B cell (primary cell): ENCODE data around the gene LRRN2. TPM values are rescaled to one million over a fixed set of nuclear protein-coding genes. Genes with fewer than 3 reads are reported as not detected.
"Not testable (repeated sequence)": the region's sequence is repeated elsewhere in the genome, so short reads cannot be mapped to it uniquely, and the experiment has no call there.

Source experiments
- ATAC-seq: fragments of 200-7000 bp; cut with Tn5 transposase; one replicate; pipeline ENCODE4 v1.10.0; 2021; ENCODE audit warnings: low read depth, mild to moderate bottlenecking, moderate number of reproducible peaks, moderate library complexity
- CTCF ChIA-PET: fragments of 350-600 bp; sonication (Branson Sonifier 250); formaldehyde crosslinking; loops from one replicate; lab custom pipeline; 2021; ENCODE audit warnings: antibody characterized with exemption, inconsistent platforms; lab: Charles Lee
- POLR2A ChIA-PET: fragments of 350-600 bp; sonication (Branson Sonifier 250); formaldehyde crosslinking; loops from one replicate; lab custom pipeline; 2021; ENCODE audit warnings: antibody characterized with exemption; lab: Charles Lee
- DNase-seq: peaks from one replicate; pipeline ENCODE4 v3.0.0; 2013
- H2AFZ ChIP-seq: 2 replicates; pipeline ENCODE4 v1.6.1; 2012; ENCODE audit warnings: mild to moderate bottlenecking, low read depth, low read length; ENCODE audit not compliant: insufficient read depth, poor library complexity, severe bottlenecking
- H3K27ac ChIP-seq, 2 donors: 1 replicate in 1 of 2; 2 replicates in 1 of 2; pipeline ENCODE4 v1.5.1; 2012 to 2013; ENCODE audit warnings: low read length in 2 of 2, mild to moderate bottlenecking in 2 of 2, moderate library complexity in 1 of 2
- H3K27me3 ChIP-seq, 4 experiments: fragments of 200-600 bp in 1 of 4; sonication (generic) in 1 of 4; replicated peaks in 1 of 4; 1 replicate in 2 of 4; 2 replicates in 2 of 4; pipeline versions ENCODE4 v1.6.1 to v1.7.0; 2013 to 2016; ENCODE audit warnings: low read length in 3 of 4, mild to moderate bottlenecking in 2 of 4, mixed read lengths in 1 of 4, moderate library complexity in 1 of 4; ENCODE audit not compliant: insufficient read depth in 4 of 4, control insufficient read depth in 3 of 4; ENCODE audit errors: control extremely low read depth in 1 of 4
- H3K36me3 ChIP-seq, 2 experiments: replicated peaks in 1 of 2; 1 replicate in 1 of 2; 2 replicates in 1 of 2; pipeline versions ENCODE4 v1.6.1 to v1.7.1; 2013; ENCODE audit warnings: low read length in 1 of 2; ENCODE audit not compliant: insufficient read depth in 2 of 2, control insufficient read depth in 1 of 2; ENCODE audit errors: control extremely low read depth in 1 of 2, extremely low read depth in 1 of 2
- H3K4me1 ChIP-seq, 2 donors: fragments of 200-600 bp in 1 of 2; sonication (generic) in 1 of 2; 1 replicate in 1 of 2; 2 replicates in 1 of 2; pipeline versions ENCODE4 v1.5.1 to v1.6.1; 2013 to 2017; ENCODE audit warnings: low read length in 2 of 2; ENCODE audit not compliant: control insufficient read depth in 2 of 2, insufficient read depth in 2 of 2
- H3K4me2 ChIP-seq: replicated peaks from 2 replicates; pipeline ENCODE3; 2012; ENCODE audit warnings: mild to moderate bottlenecking, low read depth, low read length; ENCODE audit not compliant: poor library complexity, severe bottlenecking
- H3K4me3 ChIP-seq, 5 experiments: fragments of 200-600 bp in 1 of 5; sonication (generic) in 1 of 5; 1 replicate in 3 of 5; 2 replicates in 2 of 5; pipeline versions ENCODE4 v1.5.1 to v1.7.0; 2011 to 2016; ENCODE audit warnings: low read length in 4 of 5, mild to moderate bottlenecking in 4 of 5, low read depth in 2 of 5, control low read depth in 1 of 5, moderate library complexity in 1 of 5; ENCODE audit not compliant: insufficient read depth in 1 of 5; ENCODE audit errors: control extremely low read depth in 1 of 5, extremely low read depth in 1 of 5
- H3K79me2 ChIP-seq: fragments of 200-600 bp; sonication (generic); one replicate; pipeline ENCODE4 v1.6.0; 2016; ENCODE audit warnings: low read length; ENCODE audit not compliant: control insufficient read depth, insufficient read depth
- H3K9ac ChIP-seq: fragments of 200-600 bp; sonication (generic); 2 replicates; pipeline ENCODE4 v1.6.1; 2017; ENCODE audit warnings: mild to moderate bottlenecking, low read length, moderate library complexity
- H3K9me3 ChIP-seq, 3 donors: one replicate each; pipeline versions ENCODE4 v1.6.1 to v1.7.1; 2013; ENCODE audit warnings: low read length in 2 of 3; ENCODE audit not compliant: control insufficient read depth in 2 of 3, insufficient read depth in 1 of 3; ENCODE audit errors: control extremely low read depth in 1 of 3
- H4K20me1 ChIP-seq: 2 replicates; pipeline ENCODE4 v1.6.0; 2012; ENCODE audit warnings: mild to moderate bottlenecking, low read length; ENCODE audit not compliant: insufficient read depth, control insufficient read depth, poor library complexity, severe bottlenecking
- H3K27ac Mint-ChIP-seq: one replicate; pipeline ENCODE4 v1.8.0; 2021; ENCODE audit warnings: mixed read lengths
- H3K27me3 Mint-ChIP-seq: one replicate; pipeline ENCODE4 v1.8.0; 2021; ENCODE audit warnings: mixed read lengths
- H3K4me1 Mint-ChIP-seq: one replicate; pipeline ENCODE4 v1.8.0; 2021; ENCODE audit warnings: mixed read lengths
- H3K4me3 Mint-ChIP-seq: one replicate; pipeline ENCODE4 v1.8.0; 2021; ENCODE audit warnings: mixed read lengths
- H3K9me3 Mint-ChIP-seq: one replicate; pipeline ENCODE4 v1.8.0; 2022; ENCODE audit warnings: mixed read lengths; ENCODE audit not compliant: insufficient read depth
- CTCF ChIP-seq: fragments of 200-600 bp; IDR thresholded peaks from one replicate; pipeline ENCODE4 v1.8.0; 2022; ENCODE audit warnings: antibody characterized with exemption, mild to moderate bottlenecking
- EZH2 ChIP-seq: IDR thresholded peaks from 2 replicates; pipeline ENCODE4 v1.6.1; 2012; ENCODE audit warnings: borderline replicate concordance, low read depth, mild to moderate bottlenecking, moderate library complexity, low read length; ENCODE audit not compliant: insufficient read depth, poor library complexity, severe bottlenecking
- WGBS: methylation state at CpG from one replicate; pipeline ENCODE4 v1.1.5; 2013; ENCODE audit warnings: missing lambda C conversion rate; ENCODE audit not compliant: insufficient coverage; 5-methylcytosine and 5-hydroxymethylcytosine counted together
- intact Hi-C: fragments of 100-400 bp; cut with micrococcal nuclease; formaldehyde crosslinking; loops from one replicate; pipeline ENCODE4 v1.10.0; 2022
- polyA plus RNA-seq: library from polyadenylated mRNA; depleted of rRNA; stranded (reverse); fragments of >200 nt; gene quantifications from 2 replicates; pipeline ENCODE4 v1.2.3, GENCODE V29; 2012
- total RNA-seq, 2 donors: library from RNA; stranded (reverse); fragments of 120-200 nt in 1 of 2; gene quantifications; 1 replicate in 1 of 2; 2 replicates in 1 of 2; pipeline versions ENCODE4 v1.2.3 to v1.2.4, GENCODE V29; 2013 to 2022

LRRN2 gene
- total and polyA plus RNA-seq, 2 donors (not counting 1 experiment from before 2014, with no cell fraction given): not detected

DNA sequence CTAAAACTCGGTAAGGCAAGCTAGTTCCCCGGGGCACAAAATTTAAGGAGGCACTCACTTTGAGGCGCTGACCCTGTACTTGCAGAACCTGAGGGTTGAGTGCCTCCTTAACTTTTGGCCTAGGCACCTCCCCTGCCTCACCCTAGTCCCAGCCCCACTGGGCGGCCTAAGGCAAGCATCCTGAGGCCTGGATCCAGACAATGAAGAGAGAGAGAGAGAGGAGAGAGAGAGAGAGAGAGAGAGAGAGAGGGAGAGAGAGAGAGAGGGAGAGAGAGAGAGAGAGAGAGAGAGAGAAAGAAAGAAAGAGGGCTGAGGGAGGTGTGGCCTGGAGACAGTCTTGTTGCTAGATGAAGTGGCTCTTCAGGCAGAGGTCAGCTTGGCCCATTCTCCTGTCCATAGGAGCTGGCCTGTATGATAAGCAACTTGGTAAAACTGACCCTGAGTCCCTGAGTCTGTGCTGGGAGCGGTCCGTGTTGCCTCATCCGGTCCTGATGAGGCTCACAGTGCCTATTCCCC lies 7.4 kb upstream of the LRRN2 start:
- H3K4me2 ChIP-seq: no peak overlapping the region
- H3K36me3 ChIP-seq: no peaks in the 10 kb centered on the region
- DNase-seq: no peak
- H3K4me1 ChIP-seq: no peaks in the 10 kb centered on the region
- TF ChIP-seq EZH2 (no peak), CTCF (no peak)
- Mint-ChIP-seq H3K27me3 (peaks cover 44% of the 10 kb centered on the region), H3K9me3 (no peaks in the 10 kb centered on the region), H3K27ac (no peak overlapping the region), H3K4me3 (no peak overlapping the region), H3K4me1 (no peaks in the 10 kb centered on the region)
- H2AFZ ChIP-seq: no peak overlapping the region
- H3K9ac ChIP-seq: no peak overlapping the region
- WGBS: 93% methylated on average over 5 of the region's 7 CpGs
- intact Hi-C loops: no loop called here
- H3K4me3 ChIP-seq: no peak overlapping the region
- H3K9me3 ChIP-seq: no peaks in the 10 kb centered on the region
- H4K20me1 ChIP-seq: no peaks in the 10 kb centered on the region
- no peak overlapping the region for H3K27ac ChIP-seq
- H3K79me2 ChIP-seq: no peaks in the 10 kb centered on the region
- ATAC-seq: no peak
- POLR2A ChIA-PET: no interaction called here
- peaks cover 0 to 10% (median 3%) of the 10 kb centered on the region in 4 experiments for H3K27me3 ChIP-seq
- CTCF ChIA-PET: no interaction called here

DNA sequence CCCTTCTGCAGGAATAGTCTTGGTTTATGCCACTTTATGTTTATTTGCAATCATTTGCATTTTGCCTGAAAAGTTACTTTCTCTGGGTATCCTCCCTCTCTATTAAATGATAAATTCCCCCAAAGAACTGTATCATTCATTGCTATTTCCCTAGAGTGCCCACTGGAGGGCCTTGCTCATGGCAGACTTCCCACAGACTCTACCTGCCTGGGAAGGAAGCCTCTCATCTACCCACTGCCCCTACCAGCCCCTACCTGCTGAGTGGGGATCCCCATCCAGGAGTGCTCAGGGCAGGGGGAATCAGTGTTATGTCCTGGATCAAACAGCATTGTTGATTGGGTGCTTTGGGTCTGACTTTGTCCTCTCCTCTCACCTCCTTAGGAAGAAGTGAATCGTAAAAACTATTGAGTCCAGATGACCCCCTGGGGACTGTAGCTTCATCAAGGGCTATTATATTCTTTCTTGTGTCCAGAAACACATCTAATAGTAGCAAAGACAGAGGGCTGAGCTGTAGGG lies 6.8 kb upstream of the LRRN2 start:
- Mint-ChIP-seq H3K27ac (no peak overlapping the region), H3K4me3 (no peak overlapping the region), H3K27me3 (peaks cover 50% of the 10 kb centered on the region), H3K4me1 (no peaks in the 10 kb centered on the region), H3K9me3 (no peaks in the 10 kb centered on the region)
- no peaks in the 10 kb centered on the region for H3K36me3 ChIP-seq
- CTCF ChIA-PET: no interaction called here
- no peaks in the 10 kb centered on the region for H3K4me1 ChIP-seq
- no CpG with 5 or more reads among the region's 1 CpG for WGBS
- DNase-seq (no peak), ATAC-seq (no peak)
- intact Hi-C loops: no loop called here
- no peaks in the 10 kb centered on the region for H3K9me3 ChIP-seq
- no peak overlapping the region for H3K27ac ChIP-seq
- H3K4me3 ChIP-seq: no peak overlapping the region
- TF ChIP-seq CTCF: no peak
- no peak for TF ChIP-seq EZH2
- H3K27me3 ChIP-seq: peaks cover 0 to 14% (median 4%) of the 10 kb centered on the region in 4 experiments
- H3K9ac ChIP-seq: no peak overlapping the region
- no peak overlapping the region for H3K4me2 ChIP-seq
- POLR2A ChIA-PET: no interaction called here
- no peaks in the 10 kb centered on the region for H3K79me2 ChIP-seq
- no peak overlapping the region for H2AFZ ChIP-seq
- no peaks in the 10 kb centered on the region for H4K20me1 ChIP-seq

DNA sequence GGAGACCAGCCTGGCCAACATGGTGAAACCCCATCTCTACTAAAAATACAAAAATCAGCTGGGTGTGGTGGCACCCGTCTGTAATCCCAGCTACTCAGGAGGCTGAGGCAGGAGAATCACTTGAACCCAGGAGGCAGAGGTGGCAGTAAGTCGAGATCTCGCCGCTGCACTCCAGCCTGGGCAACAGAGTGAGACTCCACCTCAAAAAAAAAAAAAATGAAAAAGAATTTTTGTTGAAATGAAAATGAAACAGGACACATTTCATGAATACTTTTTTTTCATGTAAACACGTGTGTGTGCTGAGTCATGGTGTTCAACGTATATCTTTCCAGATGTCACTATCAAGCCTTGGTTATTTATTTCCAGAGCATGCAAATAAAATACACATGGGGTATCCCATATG lies 5.8 kb upstream of the LRRN2 start:
- H3K27ac Mint-ChIP-seq: not testable (repeated sequence)

More for the DNA sequence above, 5.8 kb upstream of the LRRN2 start:
- H3K9me3 ChIP-seq, H3K4me3 ChIP-seq, H3K79me2 ChIP-seq, DNase-seq, H3K4me2 ChIP-seq, CTCF ChIA-PET, intact Hi-C loops, POLR2A ChIA-PET, H3K36me3 ChIP-seq, H3K4me1 Mint-ChIP-seq, H3K4me3 Mint-ChIP-seq, ATAC-seq, H3K4me1 ChIP-seq, H3K9me3 Mint-ChIP-seq, H2AFZ ChIP-seq, H3K9ac ChIP-seq, H4K20me1 ChIP-seq, H3K27ac ChIP-seq: not testable (repeated sequence)
- peaks cover 54% of the 10 kb centered on the region for H3K27me3 Mint-ChIP-seq
- WGBS: 60% methylated on average over 1 of the region's 6 CpGs
- H3K27me3 ChIP-seq: peaks cover 0 to 24% (median 9%) of the 10 kb centered on the region in 4 experiments
